Thyroid gland (tissue), 4 donors: ENCODE data around the gene SAYSD1.

ENCODE experiments used
- CTCF ChIP-seq, 6 experiments: fragments of 200-600 bp in 3 of 6; fragments of 450-650 bp in 3 of 6; sonication (generic) in 3 of 6; IDR thresholded peaks; one replicate each; pipeline ENCODE4 v1.5.1; 2016 to 2019; ENCODE audit warnings: antibody characterized with exemption in 6 of 6, mild to moderate bottlenecking in 2 of 6, inconsistent platforms in 1 of 6, moderate library complexity in 1 of 6
- POLR2A ChIP-seq, 2 donors: fragments of 450-650 bp; IDR thresholded peaks; one replicate each; pipeline ENCODE4 v1.6.1; 2017; ENCODE audit warnings: antibody characterized with exemption in 2 of 2, mild to moderate bottlenecking in 2 of 2, moderate library complexity in 1 of 2

- TF ChIP-seq CTCF (IDR thresholded peaks at IDR 0.05): no peak
- TF ChIP-seq POLR2A (IDR thresholded peaks at IDR 0.05): no peak
These were observed 39.7 kb upstream of the SAYSD1 start for GRCh38 chr6:39154705-39155104.
